Right lobe of liver (tissue), 4 donors: Measurements from ENCODE around the gene GABRR2.

Experiments
- POLR2A ChIP-seq: fragments of 450-650 bp; IDR thresholded peaks from one replicate; pipeline ENCODE4 v1.6.1; 2017; ENCODE audit warnings: antibody characterized with exemption, mild to moderate bottlenecking
- TF ChIP-seq, protein P1 (sequence below), 4 donors: fragments of 200-600 bp in 3 of 4; fragments of 450-650 bp in 1 of 4; IDR thresholded peaks; one replicate each; pipeline versions ENCODE4 v1.5.1 to v1.8.0; 2016 to 2022; ENCODE audit warnings: antibody characterized with exemption in 4 of 4, mild to moderate bottlenecking in 2 of 4
- donor health status: DM: no; HTN: no; CAD: no.
- donor health status: DM: no; HTN: no; CAD: no.
- donor health status: DM: no; HTN: yes; CAD: no.

- no peak for TF ChIP-seq POLR2A
- TF ChIP-seq, protein P1, sequence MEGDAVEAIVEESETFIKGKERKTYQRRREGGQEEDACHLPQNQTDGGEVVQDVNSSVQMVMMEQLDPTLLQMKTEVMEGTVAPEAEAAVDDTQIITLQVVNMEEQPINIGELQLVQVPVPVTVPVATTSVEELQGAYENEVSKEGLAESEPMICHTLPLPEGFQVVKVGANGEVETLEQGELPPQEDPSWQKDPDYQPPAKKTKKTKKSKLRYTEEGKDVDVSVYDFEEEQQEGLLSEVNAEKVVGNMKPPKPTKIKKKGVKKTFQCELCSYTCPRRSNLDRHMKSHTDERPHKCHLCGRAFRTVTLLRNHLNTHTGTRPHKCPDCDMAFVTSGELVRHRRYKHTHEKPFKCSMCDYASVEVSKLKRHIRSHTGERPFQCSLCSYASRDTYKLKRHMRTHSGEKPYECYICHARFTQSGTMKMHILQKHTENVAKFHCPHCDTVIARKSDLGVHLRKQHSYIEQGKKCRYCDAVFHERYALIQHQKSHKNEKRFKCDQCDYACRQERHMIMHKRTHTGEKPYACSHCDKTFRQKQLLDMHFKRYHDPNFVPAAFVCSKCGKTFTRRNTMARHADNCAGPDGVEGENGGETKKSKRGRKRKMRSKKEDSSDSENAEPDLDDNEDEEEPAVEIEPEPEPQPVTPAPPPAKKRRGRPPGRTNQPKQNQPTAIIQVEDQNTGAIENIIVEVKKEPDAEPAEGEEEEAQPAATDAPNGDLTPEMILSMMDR (IDR thresholded peaks at IDR 0.05): no peak
Measured at GRCh38 chr6:89257346-89257745, 57.8 kb downstream of the GABRR2 start.
